ENCODE measurements around the gene RBMS3.
"Not testable (repeated sequence)": the region's sequence is repeated elsewhere in the genome, so short reads cannot be mapped to it uniquely, and the experiment has no call there.

RBMS3 gene

GRCh38 chr3:29430558-29430971 is 149.7 kb downstream of the RBMS3 start:
- no peak for DNase-seq (ENCODE audit: low spot score)

DNA sequence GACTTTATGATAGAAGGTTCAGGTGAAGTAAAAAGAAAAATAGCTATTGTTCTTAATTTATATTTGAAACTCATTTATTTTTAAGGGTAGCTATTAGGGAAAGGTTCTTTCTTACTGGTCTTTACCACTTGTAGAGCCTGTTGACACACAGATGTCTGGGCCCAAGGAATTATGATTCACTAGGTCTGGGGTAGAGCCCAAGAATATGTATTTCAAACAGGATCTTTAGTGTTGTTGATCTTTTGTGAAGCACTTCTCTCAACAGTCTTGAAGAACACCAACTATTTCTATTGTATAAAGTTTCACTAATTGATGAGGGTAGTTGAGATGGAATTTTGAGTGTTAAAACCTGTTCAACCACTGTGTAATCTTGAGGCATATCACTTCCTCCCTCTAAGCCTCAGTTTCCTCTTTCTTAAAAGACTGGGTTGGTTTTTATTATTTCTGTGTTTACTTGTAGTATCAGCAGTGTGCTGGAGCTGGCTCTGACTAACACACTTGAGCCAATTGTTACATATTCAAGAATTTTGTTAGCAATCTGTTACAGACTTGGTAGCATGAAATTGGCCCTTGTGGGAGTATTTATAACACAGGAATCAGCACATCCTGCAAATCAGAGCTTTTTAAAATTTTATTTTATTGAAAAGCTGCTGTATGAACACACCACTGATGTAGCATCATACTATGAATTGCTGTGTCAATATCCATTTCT is 155.9 kb downstream of the RBMS3 start:
- DNase-seq (ENCODE audit: low spot score) = no peak

GRCh38 chr3:29438580-29438979 is 157.7 kb downstream of the RBMS3 start:
- no peak for DNase-seq (ENCODE audit: low spot score)

GRCh38 chr3:29440413-29441305 is 159.8 kb downstream of the RBMS3 start:
- DNase-seq (ENCODE audit: low spot score) = no peak

GRCh38 chr3:29441422-29441821 is 160.6 kb downstream of the RBMS3 start:
- no peak for DNase-seq (ENCODE audit: low spot score)

DNA sequence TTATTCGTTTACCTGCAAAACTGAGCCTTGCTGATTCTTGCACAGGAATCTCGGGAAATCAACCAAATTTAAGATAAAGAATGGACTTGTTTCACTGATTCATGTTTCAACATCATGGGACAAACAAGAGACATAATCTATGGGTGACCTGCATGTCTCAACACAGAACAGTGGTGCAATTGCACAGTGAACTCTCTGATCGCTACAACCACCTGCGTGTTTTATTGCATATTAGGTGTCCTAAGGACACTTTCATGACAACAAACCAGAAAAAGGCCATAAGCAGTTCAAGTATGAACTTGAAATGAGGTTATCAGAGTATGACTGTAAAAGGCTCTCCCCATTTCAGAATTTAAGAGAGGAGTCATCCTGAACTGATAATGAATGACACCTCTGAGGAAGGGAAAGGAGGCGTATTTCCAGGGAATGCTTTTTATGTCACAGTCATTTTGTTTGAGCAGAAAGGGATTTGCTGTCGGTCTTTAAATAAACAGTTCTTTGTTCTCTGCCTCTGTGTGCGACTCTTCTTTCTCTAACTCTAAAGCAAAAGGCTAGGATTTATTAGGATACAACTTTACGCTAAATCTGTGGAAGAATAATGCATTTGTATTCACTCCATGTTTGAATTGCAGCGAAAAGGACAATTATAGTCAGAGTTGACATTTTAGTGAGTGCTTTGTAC is 167.2 kb downstream of the RBMS3 start:
- no peak for DNase-seq (ENCODE audit: low spot score)

- no peak for DNase-seq (ENCODE audit: low spot score)
Observed at GRCh38 chr3:29451920-29452319, 171.0 kb downstream of the RBMS3 start.

GRCh38 chr3:29452934-29453283 is 172.0 kb downstream of the RBMS3 start:
- no peak for DNase-seq (ENCODE audit: low spot score)

DNA sequence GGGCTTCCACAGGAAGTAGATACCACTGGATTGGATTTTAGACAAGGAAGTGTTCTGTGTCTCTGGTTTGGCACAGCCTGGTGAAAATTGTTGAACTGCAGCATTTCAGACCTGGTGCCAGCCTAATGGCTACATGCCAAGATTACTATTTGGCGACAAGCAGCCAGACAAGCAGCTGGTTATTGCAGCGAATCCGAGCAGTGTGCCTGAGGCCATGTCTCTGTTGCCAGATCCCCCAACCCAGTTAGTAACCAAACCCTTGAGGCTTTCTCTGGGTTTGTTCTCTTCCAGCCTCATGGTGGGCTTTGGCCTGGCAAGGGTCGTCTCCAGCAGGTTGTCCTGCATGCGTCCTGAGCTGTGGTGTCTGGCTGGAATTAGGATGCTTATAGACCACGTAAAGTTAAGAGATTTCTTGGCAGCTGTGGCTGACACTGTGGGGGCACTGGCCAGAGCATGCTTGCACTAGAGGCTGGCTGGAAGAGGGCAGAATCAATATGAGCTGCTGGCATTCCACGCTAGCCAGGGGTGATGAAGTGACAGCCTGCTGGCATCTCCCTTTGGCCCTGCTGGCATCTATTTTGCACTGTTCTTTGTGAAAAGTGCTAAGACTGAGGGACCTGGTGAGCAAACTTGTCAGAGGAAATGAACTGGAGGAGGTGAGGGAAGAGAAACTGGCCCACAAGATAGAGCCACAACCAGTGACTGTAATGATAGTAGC is 172.6 kb downstream of the RBMS3 start:
- no peak for DNase-seq (ENCODE audit: low spot score)

- no peak for DNase-seq (ENCODE audit: low spot score)
Observed at GRCh38 chr3:29454161-29454611, 173.3 kb downstream of the RBMS3 start.

GRCh38 chr3:29456901-29457300 is 176.0 kb downstream of the RBMS3 start:
- DNase-seq (ENCODE audit: low spot score) = no peak

DNA sequence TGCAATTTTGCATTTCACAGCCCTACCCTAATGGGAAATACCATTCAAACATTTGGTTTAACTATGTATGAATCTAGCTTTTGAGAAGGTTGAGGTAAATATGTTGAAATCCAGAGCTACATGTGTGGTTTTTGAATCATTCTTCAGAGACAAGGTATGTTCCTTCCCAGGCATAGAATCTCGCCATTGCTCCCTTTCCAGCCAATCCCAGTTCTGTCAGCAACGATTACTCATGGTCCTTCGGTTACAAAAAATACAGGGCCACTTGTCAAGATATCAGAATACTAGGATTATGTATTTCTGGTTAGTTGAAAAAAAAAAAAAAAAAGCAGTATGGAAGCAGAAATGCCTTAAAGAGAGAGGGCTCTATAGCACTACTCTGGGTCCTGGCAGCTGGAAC is 182.4 kb downstream of the RBMS3 start:
- DNase-seq (ENCODE audit: low spot score) = no peak

- DNase-seq (ENCODE audit: low spot score) = no peak
Observed at GRCh38 chr3:29465836-29466235, 185.0 kb downstream of the RBMS3 start.

DNA sequence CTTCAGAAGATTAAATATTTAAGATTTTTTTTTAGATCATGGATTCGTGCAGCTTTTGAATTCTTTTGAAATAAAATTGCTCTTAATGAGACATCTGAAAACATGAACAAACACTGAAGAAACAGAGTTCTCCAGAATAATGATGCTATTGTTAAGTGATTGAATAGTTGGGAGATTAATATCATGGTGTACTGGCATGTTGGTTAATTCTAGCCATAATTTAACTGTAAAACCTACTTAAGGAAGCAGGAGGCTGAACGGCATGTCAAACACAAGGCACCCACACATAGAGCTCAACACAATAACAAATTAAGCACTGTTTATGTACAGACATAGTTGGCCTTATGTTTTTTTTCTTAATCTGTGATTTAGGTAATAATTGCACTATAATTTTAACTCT is 185.6 kb downstream of the RBMS3 start:
- DNase-seq (ENCODE audit: low spot score) = no peak

GRCh38 chr3:29468187-29468586 is 187.3 kb downstream of the RBMS3 start:
- no peak for DNase-seq (ENCODE audit: low spot score)

DNA sequence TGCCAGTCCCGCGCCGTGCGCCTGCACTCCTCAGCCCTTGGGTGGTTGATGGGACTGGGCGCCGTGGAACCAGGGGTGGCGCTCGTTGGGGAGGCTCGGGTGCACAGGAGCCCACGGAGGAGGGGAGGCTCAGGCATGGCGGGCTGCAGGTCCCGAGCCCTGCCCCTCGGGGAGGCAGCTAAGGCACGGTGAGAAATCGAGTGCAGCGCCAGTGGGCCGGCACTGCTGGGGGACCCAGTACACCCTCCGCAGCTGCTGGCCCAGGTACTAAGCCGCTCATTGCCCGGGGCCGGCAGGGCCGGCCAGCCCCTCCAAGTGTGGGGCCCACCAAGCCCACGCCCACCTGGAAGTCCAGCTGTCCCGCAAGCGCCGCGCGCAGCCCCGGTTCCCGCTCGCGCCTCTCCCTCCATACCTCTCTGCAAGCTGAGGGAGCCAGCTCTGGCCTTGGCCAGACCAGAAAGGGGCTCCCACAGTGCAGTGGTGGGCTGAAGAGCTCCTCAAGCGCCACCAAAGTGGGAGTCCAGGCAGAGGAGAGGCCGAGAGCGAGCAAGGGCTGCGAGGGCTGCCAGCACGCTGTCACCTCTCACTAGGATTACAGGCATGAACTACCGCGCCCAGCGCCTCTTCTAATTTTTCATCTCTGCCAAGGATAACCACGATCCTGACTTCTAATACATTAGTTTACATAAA is 192.8 kb downstream of the RBMS3 start:
- not testable (repeated sequence) for DNase-seq (ENCODE audit: low spot score)

GRCh38 chr3:29475305-29475840 is 194.5 kb downstream of the RBMS3 start:
- DNase-seq (ENCODE audit: low spot score) = no peak

DNA sequence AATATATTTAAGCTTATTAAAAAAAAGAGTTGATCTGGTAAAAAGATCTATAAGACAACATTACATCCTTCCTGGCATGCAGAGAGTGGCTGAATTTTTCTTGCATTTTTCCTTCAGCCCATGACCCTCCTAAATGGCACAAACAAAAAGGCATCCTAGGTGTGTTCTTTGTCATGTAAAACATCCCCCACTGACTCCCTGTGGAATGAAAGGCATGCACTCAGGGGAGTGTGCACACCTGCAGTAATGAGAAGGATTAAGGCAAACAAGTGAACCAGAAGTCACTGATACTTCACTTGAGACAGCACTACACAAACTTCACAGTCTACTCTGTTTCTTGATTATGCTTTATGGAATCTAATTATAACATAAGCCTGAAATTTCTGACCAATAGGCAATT is 195.0 kb downstream of the RBMS3 start:
- DNase-seq (ENCODE audit: low spot score) = no peak

- no peak for DNase-seq (ENCODE audit: low spot score)
Observed at GRCh38 chr3:29478611-29479010, 197.7 kb downstream of the RBMS3 start.

GRCh38 chr3:29481249-29481648 is 200.4 kb downstream of the RBMS3 start:
- no peak for DNase-seq (ENCODE audit: low spot score)
